Tibial nerve (tissue), 4 donors: Measurements from ENCODE around the gene NRL.

ENCODE experiments used
- EP300 ChIP-seq, 2 donors: sonication (generic); formaldehyde crosslinking; IDR thresholded peaks; one replicate each; pipeline ENCODE4 v1.6.1; 2017; ENCODE audit warnings: antibody characterized with exemption in 2 of 2, mild to moderate bottlenecking in 1 of 2
- POLR2A ChIP-seq, 2 donors: fragments of 450-650 bp; IDR thresholded peaks; one replicate each; pipeline ENCODE4 v1.6.1; 2017; ENCODE audit warnings: antibody characterized with exemption in 2 of 2, mild to moderate bottlenecking in 2 of 2, moderate library complexity in 2 of 2
- TF ChIP-seq, protein P1 (sequence below), 5 experiments: fragments of 200-600 bp in 3 of 5; fragments of 450-650 bp in 2 of 5; sonication (generic) in 3 of 5; IDR thresholded peaks; one replicate each; pipeline ENCODE4 v1.5.1; 2016 to 2019; ENCODE audit warnings: antibody characterized with exemption in 5 of 5, mild to moderate bottlenecking in 3 of 5, moderate library complexity in 2 of 5

- TF ChIP-seq, protein P1, sequence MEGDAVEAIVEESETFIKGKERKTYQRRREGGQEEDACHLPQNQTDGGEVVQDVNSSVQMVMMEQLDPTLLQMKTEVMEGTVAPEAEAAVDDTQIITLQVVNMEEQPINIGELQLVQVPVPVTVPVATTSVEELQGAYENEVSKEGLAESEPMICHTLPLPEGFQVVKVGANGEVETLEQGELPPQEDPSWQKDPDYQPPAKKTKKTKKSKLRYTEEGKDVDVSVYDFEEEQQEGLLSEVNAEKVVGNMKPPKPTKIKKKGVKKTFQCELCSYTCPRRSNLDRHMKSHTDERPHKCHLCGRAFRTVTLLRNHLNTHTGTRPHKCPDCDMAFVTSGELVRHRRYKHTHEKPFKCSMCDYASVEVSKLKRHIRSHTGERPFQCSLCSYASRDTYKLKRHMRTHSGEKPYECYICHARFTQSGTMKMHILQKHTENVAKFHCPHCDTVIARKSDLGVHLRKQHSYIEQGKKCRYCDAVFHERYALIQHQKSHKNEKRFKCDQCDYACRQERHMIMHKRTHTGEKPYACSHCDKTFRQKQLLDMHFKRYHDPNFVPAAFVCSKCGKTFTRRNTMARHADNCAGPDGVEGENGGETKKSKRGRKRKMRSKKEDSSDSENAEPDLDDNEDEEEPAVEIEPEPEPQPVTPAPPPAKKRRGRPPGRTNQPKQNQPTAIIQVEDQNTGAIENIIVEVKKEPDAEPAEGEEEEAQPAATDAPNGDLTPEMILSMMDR (IDR thresholded peaks at IDR 0.05) = peak in 2 of 5 experiments; percentile 46 to 63
- TF ChIP-seq POLR2A (IDR thresholded peaks at IDR 0.05) = peak in 1 of 2 donors; percentile 53
- TF ChIP-seq EP300 (IDR thresholded peaks at IDR 0.05) = peak; percentile 92 to 99
Measured at GRCh38 chr14:24114532-24115421, at the start of gene NRL, which contains the start of gene DCAF11.
